Stimulated activated memory B cell treated with anti-CD40 and anti-IgM and Interleukin-4, amounts not matched to agents 10 μg/mL and 1 μg/mL and 100 μg/mL, for 72 hours (primary cell): ENCODE data around the gene TRPM7.
A peak's percentile ranks its signal among the peaks of the same experiment; 100 is the strongest.

ENCODE experiments used
- ATAC-seq: fragments of 150-1000 bp; cut with Tn5 transposase; 2 replicates; pipeline ENCODE4 v1.10.0; 2021
- H3K27ac Mint-ChIP-seq: one replicate; pipeline ENCODE4 v1.8.0; 2022; ENCODE audit warnings: mild to moderate bottlenecking, mixed read lengths
- H3K27me3 Mint-ChIP-seq: one replicate; pipeline ENCODE4 v1.8.0; 2022; ENCODE audit warnings: mixed read lengths
- H3K36me3 Mint-ChIP-seq: one replicate; pipeline ENCODE4 v1.8.0; 2022; ENCODE audit warnings: mixed read lengths
- H3K4me1 Mint-ChIP-seq: one replicate; pipeline ENCODE4 v1.8.0; 2022; ENCODE audit warnings: mixed read lengths
- H3K4me3 Mint-ChIP-seq: one replicate; pipeline ENCODE4 v1.8.0; 2022; ENCODE audit warnings: mild to moderate bottlenecking, moderate library complexity, mixed read lengths
- H3K9me3 Mint-ChIP-seq: one replicate; pipeline ENCODE4 v1.8.0; 2022; ENCODE audit warnings: mixed read lengths

Gene TRPM7

GRCh38 chr15:50681467-50681866, 5.1 kb downstream of the TRPM7 start:
- Mint-ChIP-seq H3K36me3 (peaks cover 39% of the 10 kb centered on the region), H3K9me3 (no peaks in the 10 kb centered on the region), H3K27ac (peak overlapping the region; percentile 59), H3K27me3 (no peaks in the 10 kb centered on the region), H3K4me3 (no peak overlapping the region), H3K4me1 (peaks cover 56% of the 10 kb centered on the region)
- ATAC-seq: no peak

- Mint-ChIP-seq H3K4me1 (peaks cover 32% of the 10 kb centered on the region), H3K27ac (no peak overlapping the region), H3K4me3 (no peak overlapping the region), H3K9me3 (no peaks in the 10 kb centered on the region), H3K27me3 (no peaks in the 10 kb centered on the region), H3K36me3 (peaks cover 22% of the 10 kb centered on the region)
- no peak for ATAC-seq
These were observed 9.7 kb downstream of the TRPM7 start for GRCh38 chr15:50676799-50677483.

- ATAC-seq: no peak
- Mint-ChIP-seq H3K4me3 (no peak overlapping the region), H3K4me1 (peaks cover 25% of the 10 kb centered on the region), H3K27ac (no peak overlapping the region), H3K9me3 (no peaks in the 10 kb centered on the region), H3K36me3 (peaks cover 12% of the 10 kb centered on the region), H3K27me3 (no peaks in the 10 kb centered on the region)
These were observed 11.0 kb downstream of the TRPM7 start for GRCh38 chr15:50675535-50676144.

- no peak overlapping the region for H3K27ac Mint-ChIP-seq
- peaks cover 7% of the 10 kb centered on the region for H3K36me3 Mint-ChIP-seq
- no peaks in the 10 kb centered on the region for H3K9me3 Mint-ChIP-seq
- ATAC-seq: no peak
- no peak overlapping the region for H3K4me3 Mint-ChIP-seq
- no peaks in the 10 kb centered on the region for H3K27me3 Mint-ChIP-seq
- peaks cover 16% of the 10 kb centered on the region for H3K4me1 Mint-ChIP-seq
These were observed 16.5 kb downstream of the TRPM7 start for GRCh38 chr15:50670115-50670514.

- no peak overlapping the region for H3K27ac Mint-ChIP-seq
- H3K27me3 Mint-ChIP-seq: no peaks in the 10 kb centered on the region
- no peaks in the 10 kb centered on the region for H3K9me3 Mint-ChIP-seq
- H3K4me1 Mint-ChIP-seq: peaks cover 11% of the 10 kb centered on the region
- ATAC-seq: no peak
- no peak overlapping the region for H3K4me3 Mint-ChIP-seq
- H3K36me3 Mint-ChIP-seq: peaks cover 6% of the 10 kb centered on the region
These were observed 17.0 kb downstream of the TRPM7 start for GRCh38 chr15:50669611-50670010.

- Mint-ChIP-seq H3K36me3 (peaks cover 14% of the 10 kb centered on the region), H3K27ac (peak overlapping the region; percentile 61), H3K9me3 (no peaks in the 10 kb centered on the region), H3K4me1 (peaks cover 11% of the 10 kb centered on the region), H3K27me3 (no peaks in the 10 kb centered on the region), H3K4me3 (no peak overlapping the region)
- ATAC-seq: no peak
These were observed 20.7 kb downstream of the TRPM7 start for GRCh38 chr15:50665938-50666337.

GRCh38 chr15:50655555-50655954, 31.0 kb downstream of the TRPM7 start:
- Mint-ChIP-seq H3K27ac (peak overlapping the region; percentile 85), H3K27me3 (no peaks in the 10 kb centered on the region), H3K4me3 (no peak overlapping the region), H3K36me3 (peaks cover 64% of the 10 kb centered on the region), H3K4me1 (peaks cover 21% of the 10 kb centered on the region), H3K9me3 (no peaks in the 10 kb centered on the region)
- ATAC-seq: no peak

GRCh38 chr15:50653156-50653743, 33.3 kb downstream of the TRPM7 start:
- H3K27ac Mint-ChIP-seq: peak overlapping the region; percentile 85
- H3K9me3 Mint-ChIP-seq: no peaks in the 10 kb centered on the region
- H3K4me1 Mint-ChIP-seq: peaks cover 21% of the 10 kb centered on the region
- no peaks in the 10 kb centered on the region for H3K27me3 Mint-ChIP-seq
- H3K36me3 Mint-ChIP-seq: peaks cover 69% of the 10 kb centered on the region
- no peak overlapping the region for H3K4me3 Mint-ChIP-seq
- ATAC-seq: no peak

GRCh38 chr15:50652671-50653070, 33.9 kb downstream of the TRPM7 start:
- Mint-ChIP-seq H3K27me3 (no peaks in the 10 kb centered on the region), H3K36me3 (peaks cover 67% of the 10 kb centered on the region), H3K27ac (no peak overlapping the region), H3K4me3 (no peak overlapping the region), H3K4me1 (peaks cover 21% of the 10 kb centered on the region), H3K9me3 (no peaks in the 10 kb centered on the region)
- ATAC-seq: no peak

GRCh38 chr15:50641318-50641717, 45.3 kb downstream of the TRPM7 start:
- Mint-ChIP-seq H3K36me3 (peaks cover 53% of the 10 kb centered on the region), H3K9me3 (no peaks in the 10 kb centered on the region), H3K4me3 (no peak overlapping the region), H3K27ac (no peak overlapping the region), H3K4me1 (peaks cover 5% of the 10 kb centered on the region), H3K27me3 (no peaks in the 10 kb centered on the region)
- ATAC-seq: no peak

GRCh38 chr15:50636146-50636545, 50.5 kb downstream of the TRPM7 start:
- H3K4me3 Mint-ChIP-seq: no peak overlapping the region
- no peak overlapping the region for H3K27ac Mint-ChIP-seq
- no peak for ATAC-seq
- peaks cover 5% of the 10 kb centered on the region for H3K4me1 Mint-ChIP-seq
- no peaks in the 10 kb centered on the region for H3K9me3 Mint-ChIP-seq
- peaks cover 37% of the 10 kb centered on the region for H3K36me3 Mint-ChIP-seq
- no peaks in the 10 kb centered on the region for H3K27me3 Mint-ChIP-seq

GRCh38 chr15:50633653-50634052, 52.9 kb downstream of the TRPM7 start:
- Mint-ChIP-seq H3K36me3 (peaks cover 33% of the 10 kb centered on the region), H3K4me1 (no peaks in the 10 kb centered on the region), H3K4me3 (no peak overlapping the region), H3K9me3 (no peaks in the 10 kb centered on the region), H3K27me3 (no peaks in the 10 kb centered on the region), H3K27ac (no peak overlapping the region)
- no peak for ATAC-seq

GRCh38 chr15:50628421-50628820, 58.2 kb downstream of the TRPM7 start:
- Mint-ChIP-seq H3K4me3 (no peak overlapping the region), H3K27me3 (no peaks in the 10 kb centered on the region), H3K36me3 (peaks cover 58% of the 10 kb centered on the region), H3K9me3 (no peaks in the 10 kb centered on the region), H3K4me1 (no peaks in the 10 kb centered on the region), H3K27ac (no peak overlapping the region)
- ATAC-seq: no peak

GRCh38 chr15:50627351-50628055, 59.1 kb downstream of the TRPM7 start:
- Mint-ChIP-seq H3K9me3 (no peaks in the 10 kb centered on the region), H3K4me1 (no peaks in the 10 kb centered on the region), H3K27ac (no peak overlapping the region), H3K36me3 (peaks cover 65% of the 10 kb centered on the region), H3K27me3 (no peaks in the 10 kb centered on the region), H3K4me3 (no peak overlapping the region)
- ATAC-seq: no peak

- H3K9me3 Mint-ChIP-seq: no peaks in the 10 kb centered on the region
- no peaks in the 10 kb centered on the region for H3K4me1 Mint-ChIP-seq
- H3K4me3 Mint-ChIP-seq: no peak overlapping the region
- H3K27ac Mint-ChIP-seq: no peak overlapping the region
- H3K36me3 Mint-ChIP-seq: peaks cover 69% of the 10 kb centered on the region
- no peak for ATAC-seq
- no peaks in the 10 kb centered on the region for H3K27me3 Mint-ChIP-seq
These were observed 61.9 kb downstream of the TRPM7 start for GRCh38 chr15:50624616-50625168.
